Neural progenitor cell (in vitro differentiated cells): ENCODE measurements around the gene GNA14. TPM values are rescaled to one million over a fixed set of nuclear protein-coding genes. Genes with fewer than 3 reads are reported as not detected.

Source experiments
- DNase-seq: peaks from one replicate; pipeline ENCODE4 v3.0.0-alpha.2; 2016; ENCODE audit warnings: low spot score
- H2AFZ ChIP-seq: fragments of 200-600 bp; sonication (generic); replicated peaks from 2 replicates; pipeline ENCODE4 v1.6.1; 2016; ENCODE audit warnings: antibody characterized with exemption
- H3F3A ChIP-seq: fragments of 200-600 bp; sonication (generic); 2 replicates; pipeline ENCODE4 v1.6.1; 2016; ENCODE audit warnings: antibody characterized with exemption, low read depth
- H3K27ac ChIP-seq: fragments of 200-600 bp; sonication (generic); 2 replicates; pipeline ENCODE4 v1.5.1; 2016; ENCODE audit warnings: mild to moderate bottlenecking
- H3K27me3 ChIP-seq: fragments of 200-600 bp; sonication (generic); 2 replicates; pipeline ENCODE4 v1.6.1; 2016; ENCODE audit warnings: mild to moderate bottlenecking, moderate library complexity
- H3K36me3 ChIP-seq: fragments of 200-600 bp; sonication (generic); 2 replicates; pipeline ENCODE4 v1.5.1; 2016
- H3K4me1 ChIP-seq: fragments of 200-600 bp; sonication (generic); 2 replicates; pipeline ENCODE4 v1.6.1; 2016; ENCODE audit warnings: mixed run types
- H3K4me2 ChIP-seq: fragments of 200-600 bp; sonication (generic); 2 replicates; pipeline ENCODE4 v1.6.1; 2016
- H3K4me3 ChIP-seq: fragments of 200-600 bp; sonication (generic); 2 replicates; pipeline ENCODE4 v1.5.1; 2016
- H3K79me2 ChIP-seq: fragments of 200-600 bp; sonication (generic); 2 replicates; pipeline ENCODE4 v1.6.1; 2016; ENCODE audit warnings: low read depth
- H3K9ac ChIP-seq: fragments of 200-600 bp; sonication (generic); 2 replicates; pipeline ENCODE4 v1.6.1; 2016
- H3K9me3 ChIP-seq: fragments of 200-600 bp; sonication (generic); 2 replicates; pipeline ENCODE4 v1.5.1; 2016; ENCODE audit warnings: low read depth
- H4K20me1 ChIP-seq: fragments of 200-600 bp; sonication (generic); 2 replicates; pipeline ENCODE4 v1.6.1; 2016; ENCODE audit warnings: low read depth
- H3K27ac Mint-ChIP-seq: 3 replicates; pipeline ENCODE4 v1.8.0; 2021; ENCODE audit warnings: mixed read lengths
- H3K27me3 Mint-ChIP-seq: 2 replicates; pipeline ENCODE4 v1.8.0; 2022; ENCODE audit warnings: low read depth, mild to moderate bottlenecking, inconsistent platforms, moderate library complexity, mixed read lengths; ENCODE audit not compliant: insufficient read depth
- H3K36me3 Mint-ChIP-seq: 3 replicates; pipeline ENCODE4 v1.8.0; 2021; ENCODE audit warnings: mixed read lengths
- H3K4me1 Mint-ChIP-seq: 3 replicates; pipeline ENCODE4 v1.8.0; 2021; ENCODE audit warnings: mixed read lengths
- H3K4me3 Mint-ChIP-seq: 3 replicates; pipeline ENCODE4 v1.8.0; 2021; ENCODE audit warnings: mild to moderate bottlenecking, moderate library complexity, mixed read lengths
- H3K9me3 Mint-ChIP-seq: 3 replicates; pipeline ENCODE4 v1.8.0; 2020; ENCODE audit warnings: mixed read lengths
- CTCF ChIP-seq: fragments of 200-600 bp; sonication (generic); IDR thresholded peaks from 2 replicates; pipeline ENCODE4 v1.5.1; 2017; ENCODE audit warnings: antibody characterized with exemption, mild to moderate bottlenecking
- EZH2 ChIP-seq: fragments of 200-600 bp; sonication (generic); IDR thresholded peaks from 2 replicates; pipeline ENCODE4 v1.6.1; 2017; ENCODE audit warnings: antibody characterized with exemption, mild to moderate bottlenecking, moderate library complexity
- EZH2phosphoT487 ChIP-seq: fragments of 200-600 bp; sonication (generic); IDR thresholded peaks from 2 replicates; pipeline ENCODE4 v1.6.1; 2017; ENCODE audit warnings: antibody characterized with exemption
- total RNA-seq: library from RNA; depleted of rRNA; stranded (reverse); fragments of >200 nt; gene quantifications from 2 replicates; pipeline ENCODE4 v1.2.3, GENCODE V29; 2015; ENCODE audit warnings: low replicate concordance

The GNA14 gene
- total RNA-seq, 1 donor from 2014 or later: not detected

GRCh38 chr9:77392328-77392727 lies 255.8 kb downstream of the GNA14 start:
- Histone ChIP-seq H3K79me2 (no peaks in the 10 kb centered on the region), H3K4me3 (no peak overlapping the region), H3K4me2 (no peak overlapping the region), H3K36me3 (peaks cover 7% of the 10 kb centered on the region), H3K4me1 (no peaks in the 10 kb centered on the region), H3K27me3 (no peaks in the 10 kb centered on the region), H3K9ac (no peak overlapping the region), H3F3A (no peaks in the 10 kb centered on the region), H3K9me3 (no peaks in the 10 kb centered on the region), H4K20me1 (no peaks in the 10 kb centered on the region), H3K27ac (no peak overlapping the region), H2AFZ (no peak overlapping the region)
- Mint-ChIP-seq H3K4me1 (no peaks in the 10 kb centered on the region), H3K27ac (no peak overlapping the region), H3K9me3 (peaks cover 2% of the 10 kb centered on the region), H3K27me3 (no peaks in the 10 kb centered on the region), H3K36me3 (no peaks in the 10 kb centered on the region), H3K4me3 (no peak overlapping the region)
- TF ChIP-seq CTCF: no peak
- DNase-seq: no peak

- H3K36me3 Mint-ChIP-seq: no peaks in the 10 kb centered on the region
- no peaks in the 10 kb centered on the region for H3K27me3 ChIP-seq
- H3F3A ChIP-seq: no peaks in the 10 kb centered on the region
- H2AFZ ChIP-seq: no peak overlapping the region
- H3K4me3 Mint-ChIP-seq: no peak overlapping the region
- no peak for DNase-seq
- H3K4me1 ChIP-seq: no peaks in the 10 kb centered on the region
- H3K9me3 ChIP-seq: no peaks in the 10 kb centered on the region
- peaks cover 2% of the 10 kb centered on the region for H3K9me3 Mint-ChIP-seq
- no peaks in the 10 kb centered on the region for H3K4me1 Mint-ChIP-seq
- no peak overlapping the region for H3K9ac ChIP-seq
- no peak overlapping the region for H3K27ac ChIP-seq
- no peak for TF ChIP-seq EZH2
- TF ChIP-seq CTCF: no peak
- no peak for TF ChIP-seq EZH2phosphoT487
- H3K27me3 Mint-ChIP-seq: no peaks in the 10 kb centered on the region
- H4K20me1 ChIP-seq: no peaks in the 10 kb centered on the region
- no peaks in the 10 kb centered on the region for H3K79me2 ChIP-seq
- H3K4me2 ChIP-seq: no peak overlapping the region
- no peak overlapping the region for H3K27ac Mint-ChIP-seq
- peaks cover 7% of the 10 kb centered on the region for H3K36me3 ChIP-seq
- no peak overlapping the region for H3K4me3 ChIP-seq
These were observed 256.3 kb downstream of the GNA14 start for GRCh38 chr9:77391834-77392233.

- no peak overlapping the region for H3K4me3 ChIP-seq
- no peak overlapping the region for H2AFZ ChIP-seq
- TF ChIP-seq EZH2phosphoT487 (no peak), CTCF (no peak), EZH2 (no peak)
- Mint-ChIP-seq H3K4me1 (no peaks in the 10 kb centered on the region), H3K36me3 (peaks cover 7% of the 10 kb centered on the region), H3K9me3 (no peaks in the 10 kb centered on the region), H3K27ac (no peak overlapping the region), H3K27me3 (no peaks in the 10 kb centered on the region), H3K4me3 (no peak overlapping the region)
- no peaks in the 10 kb centered on the region for H4K20me1 ChIP-seq
- no peaks in the 10 kb centered on the region for H3K9me3 ChIP-seq
- no peak for DNase-seq
- H3K27me3 ChIP-seq: no peaks in the 10 kb centered on the region
- H3F3A ChIP-seq: no peaks in the 10 kb centered on the region
- no peaks in the 10 kb centered on the region for H3K79me2 ChIP-seq
- H3K4me2 ChIP-seq: no peak overlapping the region
- no peak overlapping the region for H3K9ac ChIP-seq
- peaks cover 8% of the 10 kb centered on the region for H3K36me3 ChIP-seq
- H3K27ac ChIP-seq: no peak overlapping the region
- no peaks in the 10 kb centered on the region for H3K4me1 ChIP-seq
These were observed 261.9 kb downstream of the GNA14 start for GRCh38 chr9:77386187-77386586.

GRCh38 chr9:77384406-77384805 lies 263.7 kb downstream of the GNA14 start:
- no peaks in the 10 kb centered on the region for H3K4me1 ChIP-seq
- H2AFZ ChIP-seq: no peak overlapping the region
- no peaks in the 10 kb centered on the region for H3K9me3 ChIP-seq
- H4K20me1 ChIP-seq: no peaks in the 10 kb centered on the region
- no peak for DNase-seq
- Mint-ChIP-seq H3K36me3 (peaks cover 13% of the 10 kb centered on the region), H3K9me3 (no peaks in the 10 kb centered on the region), H3K4me1 (no peaks in the 10 kb centered on the region), H3K27me3 (no peaks in the 10 kb centered on the region), H3K27ac (no peak overlapping the region), H3K4me3 (no peak overlapping the region)
- no peak overlapping the region for H3K4me3 ChIP-seq
- no peak overlapping the region for H3K27ac ChIP-seq
- peaks cover 5% of the 10 kb centered on the region for H3K36me3 ChIP-seq
- no peak overlapping the region for H3K9ac ChIP-seq
- H3K79me2 ChIP-seq: no peaks in the 10 kb centered on the region
- no peak for TF ChIP-seq EZH2phosphoT487
- TF ChIP-seq CTCF: no peak
- TF ChIP-seq EZH2: no peak
- no peak overlapping the region for H3K4me2 ChIP-seq
- no peaks in the 10 kb centered on the region for H3F3A ChIP-seq
- no peaks in the 10 kb centered on the region for H3K27me3 ChIP-seq
